Hepatocyte (in vitro differentiated cells): Measurements from ENCODE around the gene SYAP1.
"Not testable (repeated sequence)": the region's sequence is repeated elsewhere in the genome, so short reads cannot be mapped to it uniquely, and the experiment has no call there.

Experiments
- EZH2 ChIP-seq: fragments of 200-600 bp; sonication (generic); IDR thresholded peaks from 2 replicates; pipeline ENCODE4 v1.6.1; 2016; ENCODE audit warnings: antibody characterized with exemption, mild to moderate bottlenecking, borderline replicate concordance
- EZH2phosphoT487 ChIP-seq: fragments of 200-600 bp; sonication (generic); IDR thresholded peaks from one replicate; pipeline ENCODE4 v1.6.1; 2018; ENCODE audit warnings: antibody characterized with exemption, mild to moderate bottlenecking, low read depth, moderate library complexity; ENCODE audit not compliant: unreplicated experiment, severe bottlenecking
- TF ChIP-seq, protein P1 (sequence below): fragments of 200-600 bp; sonication (generic); IDR thresholded peaks from 2 replicates; pipeline ENCODE4 v1.5.1; 2016; ENCODE audit warnings: antibody characterized with exemption, mild to moderate bottlenecking; ENCODE audit not compliant: poor library complexity

DNA sequence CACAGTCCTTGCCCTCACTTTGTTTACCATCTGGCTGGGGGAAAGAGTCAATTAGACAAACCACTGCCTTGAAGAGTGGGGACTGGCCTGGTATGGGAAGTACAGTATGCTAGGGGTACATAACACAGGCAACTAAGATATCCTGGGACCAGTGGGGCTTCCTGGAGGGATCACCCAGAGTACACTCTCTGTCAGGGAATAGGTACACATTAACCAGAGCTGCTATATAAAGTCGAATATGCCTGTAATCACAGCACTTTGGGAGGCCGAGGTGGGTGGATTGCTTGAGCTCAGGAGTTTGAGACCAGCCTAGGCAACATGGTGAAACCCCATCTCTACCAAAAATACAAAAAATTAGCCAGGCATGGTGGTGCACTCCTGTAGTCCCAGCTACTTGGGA is 60.4 kb downstream of the SYAP1 start:
- TF ChIP-seq, protein P1, sequence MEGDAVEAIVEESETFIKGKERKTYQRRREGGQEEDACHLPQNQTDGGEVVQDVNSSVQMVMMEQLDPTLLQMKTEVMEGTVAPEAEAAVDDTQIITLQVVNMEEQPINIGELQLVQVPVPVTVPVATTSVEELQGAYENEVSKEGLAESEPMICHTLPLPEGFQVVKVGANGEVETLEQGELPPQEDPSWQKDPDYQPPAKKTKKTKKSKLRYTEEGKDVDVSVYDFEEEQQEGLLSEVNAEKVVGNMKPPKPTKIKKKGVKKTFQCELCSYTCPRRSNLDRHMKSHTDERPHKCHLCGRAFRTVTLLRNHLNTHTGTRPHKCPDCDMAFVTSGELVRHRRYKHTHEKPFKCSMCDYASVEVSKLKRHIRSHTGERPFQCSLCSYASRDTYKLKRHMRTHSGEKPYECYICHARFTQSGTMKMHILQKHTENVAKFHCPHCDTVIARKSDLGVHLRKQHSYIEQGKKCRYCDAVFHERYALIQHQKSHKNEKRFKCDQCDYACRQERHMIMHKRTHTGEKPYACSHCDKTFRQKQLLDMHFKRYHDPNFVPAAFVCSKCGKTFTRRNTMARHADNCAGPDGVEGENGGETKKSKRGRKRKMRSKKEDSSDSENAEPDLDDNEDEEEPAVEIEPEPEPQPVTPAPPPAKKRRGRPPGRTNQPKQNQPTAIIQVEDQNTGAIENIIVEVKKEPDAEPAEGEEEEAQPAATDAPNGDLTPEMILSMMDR: not testable (repeated sequence)
- not testable (repeated sequence) for TF ChIP-seq EZH2, EZH2phosphoT487
